GM19240 (cell line): ENCODE data around the gene ZNF22.

Experiments used
- DNase-seq: peaks from one replicate; pipeline ENCODE4 v3.0.0; 2011; ENCODE audit warnings: low spot score; ENCODE audit not compliant: insufficient read length

The ZNF22 gene

GRCh38 chr10:44990965-44991364 lies 9.8 kb upstream of the ZNF22 start:
- no peak for DNase-seq

- DNase-seq: no peak
Observed at GRCh38 chr10:44991571-44991970, 9.2 kb upstream of the ZNF22 start.

- DNase-seq: no peak
Observed at GRCh38 chr10:44992070-44992731, 8.5 kb upstream of the ZNF22 start.

DNA sequence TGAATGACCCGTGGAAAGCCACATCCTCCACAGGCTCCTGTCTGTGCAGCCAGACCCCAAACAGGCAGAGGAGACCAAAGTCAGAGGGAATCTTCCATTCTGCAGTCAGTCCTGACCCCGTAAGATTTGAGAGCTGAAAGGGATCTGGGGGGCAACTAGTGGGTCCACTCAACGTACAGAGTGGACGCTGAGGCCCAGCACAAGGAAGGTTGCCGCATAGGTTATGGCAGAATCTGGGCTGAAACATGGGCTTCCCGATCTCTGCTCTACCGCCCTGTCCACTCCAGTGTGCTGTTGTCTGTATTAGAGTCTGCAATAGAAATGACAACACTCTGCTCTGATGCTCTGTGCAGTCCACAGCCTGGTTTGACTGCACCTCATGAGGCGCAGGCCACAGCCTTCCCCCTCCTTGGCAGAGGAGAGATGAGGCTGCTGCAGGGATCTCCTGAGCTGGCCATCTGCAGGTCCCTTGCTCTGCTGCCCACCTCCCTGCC lies 7.9 kb upstream of the ZNF22 start:
- no peak for DNase-seq

- no peak for DNase-seq
Observed at GRCh38 chr10:44993226-44993921, 7.3 kb upstream of the ZNF22 start.

GRCh38 chr10:44993922-44994751 lies 6.6 kb upstream of the ZNF22 start:
- DNase-seq: no peak

DNA sequence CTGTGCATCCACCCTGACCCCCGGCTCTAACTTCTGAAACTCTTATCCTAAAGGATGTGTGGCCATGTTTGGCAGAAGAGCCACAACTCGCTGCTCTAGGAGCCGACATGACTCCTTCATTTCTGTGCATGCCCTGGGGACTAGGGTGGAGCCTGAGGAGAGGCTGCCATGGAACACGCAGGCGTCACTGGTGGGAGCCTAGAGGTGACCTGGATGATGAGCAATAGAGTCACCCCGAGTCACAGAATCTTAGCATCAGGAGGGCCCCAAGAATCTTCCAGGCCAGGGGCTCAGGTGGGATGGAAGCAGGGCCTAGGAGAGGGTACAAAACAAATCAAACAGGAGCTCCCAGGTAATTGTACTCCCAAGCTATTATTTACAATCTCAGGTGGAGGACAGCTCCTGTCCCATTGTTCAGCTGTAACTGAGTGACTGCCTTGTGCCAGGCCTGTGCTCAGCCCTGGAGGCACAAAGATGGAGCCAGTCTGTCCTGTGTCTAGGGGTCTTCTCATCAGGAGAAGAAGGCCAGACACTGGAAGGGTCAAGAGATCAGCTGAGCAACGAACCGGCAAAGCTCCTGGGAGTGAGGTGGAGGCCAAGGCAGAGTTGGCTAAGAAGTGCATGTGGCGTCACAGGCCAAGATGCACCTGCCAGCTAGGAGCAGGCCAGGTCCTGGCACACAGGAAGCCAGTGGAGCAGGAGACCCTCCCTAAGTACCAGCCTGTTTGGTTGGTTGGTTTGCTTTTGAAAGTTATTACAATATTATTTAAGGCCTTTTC lies 5.8 kb upstream of the ZNF22 start:
- DNase-seq: no peak

- DNase-seq: no peak
Observed at GRCh38 chr10:44995581-44995913, 5.2 kb upstream of the ZNF22 start.

GRCh38 chr10:44995914-44996669 lies 4.6 kb upstream of the ZNF22 start:
- no peak for DNase-seq

GRCh38 chr10:44997105-44997748 lies 3.5 kb upstream of the ZNF22 start:
- DNase-seq: no peak

DNA sequence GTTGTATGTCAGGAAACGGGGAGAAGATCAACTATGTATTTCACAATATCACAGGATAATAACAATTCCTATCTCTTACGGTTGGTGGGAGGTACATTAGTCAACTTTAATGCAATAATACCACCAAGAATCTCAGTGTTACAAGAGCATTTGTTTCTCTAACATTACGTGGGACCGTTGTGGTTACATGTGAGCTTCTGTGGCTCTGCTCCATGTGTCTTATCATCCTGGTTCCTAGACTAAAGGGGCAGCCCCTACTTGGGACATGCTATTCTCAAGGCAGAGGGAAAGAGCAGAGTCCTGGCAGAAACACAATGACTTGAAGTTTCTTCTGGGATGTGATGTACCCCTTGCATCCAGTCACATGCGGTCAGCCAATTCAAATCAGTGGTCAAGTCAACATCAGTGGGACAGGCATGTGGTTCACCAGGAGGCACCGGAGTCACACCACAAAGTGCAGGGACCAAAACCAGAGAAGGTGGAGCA lies 2.5 kb upstream of the ZNF22 start:
- DNase-seq: no peak

DNA sequence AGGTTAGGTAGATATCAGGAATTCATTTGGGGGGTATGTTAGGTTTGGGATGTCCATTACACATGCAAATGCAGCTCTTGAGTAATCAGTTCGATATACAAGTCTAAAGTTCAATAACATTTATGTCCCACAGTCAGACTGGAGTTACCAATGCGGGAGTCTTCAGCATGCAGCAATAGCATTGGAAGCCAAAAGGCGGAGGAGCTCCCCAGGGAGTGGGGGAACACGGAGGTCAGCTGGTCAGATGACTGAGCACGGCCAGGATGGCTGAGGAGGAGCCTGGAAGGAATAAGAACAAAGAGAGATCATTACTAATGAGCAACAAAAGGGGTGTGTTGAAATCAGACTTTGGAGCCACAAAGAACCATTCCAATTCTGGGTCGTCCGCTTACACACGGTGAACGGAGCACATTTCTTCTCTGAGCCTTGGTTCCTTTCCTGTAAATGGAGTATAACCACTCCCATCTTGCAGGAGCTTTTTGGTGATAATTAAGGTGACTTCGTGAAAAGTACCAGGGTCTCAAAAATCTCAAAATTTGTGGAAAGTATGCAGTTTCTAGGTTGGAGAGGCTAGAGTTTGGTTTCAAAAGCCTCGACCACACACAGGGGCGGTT lies 478 bp upstream of the ZNF22 start:
- DNase-seq: no peak

DNA sequence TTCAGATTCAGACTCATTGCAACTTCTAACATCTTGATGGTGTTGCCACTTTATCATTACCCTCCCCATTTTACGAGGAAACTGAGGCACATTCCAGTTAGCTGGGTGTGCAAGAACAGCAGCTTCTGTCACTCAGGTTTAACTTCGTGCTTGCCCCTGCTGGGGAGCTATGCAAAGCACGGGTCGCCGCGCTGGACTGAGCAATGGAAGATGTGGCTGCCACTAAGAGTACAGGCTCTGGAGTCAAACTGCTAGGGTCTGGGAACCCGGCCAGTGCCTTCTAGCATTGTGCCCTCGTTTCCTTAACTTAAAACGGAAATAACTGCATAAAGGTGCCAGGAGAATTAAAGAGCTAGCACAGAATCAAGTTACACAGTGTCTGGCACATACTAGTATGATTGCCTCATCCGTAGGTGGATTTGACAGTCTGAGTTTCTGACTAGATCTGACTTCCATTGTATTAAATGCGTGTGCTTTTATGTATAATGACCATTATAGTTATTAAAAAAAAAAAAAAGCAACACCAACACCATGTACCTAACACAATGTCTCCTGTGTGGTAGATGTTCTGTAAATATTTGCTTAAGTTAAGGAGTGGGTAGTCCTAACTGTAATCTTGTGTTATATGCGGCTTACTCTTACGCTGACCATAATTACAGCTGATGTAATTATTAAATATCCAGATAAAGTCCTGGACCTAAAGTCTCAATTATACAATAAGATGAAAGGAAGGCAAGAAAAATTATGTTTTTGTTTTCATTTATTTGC lies 842 bp downstream of the ZNF22 start:
- peak; percentile 76 for DNase-seq

DNA sequence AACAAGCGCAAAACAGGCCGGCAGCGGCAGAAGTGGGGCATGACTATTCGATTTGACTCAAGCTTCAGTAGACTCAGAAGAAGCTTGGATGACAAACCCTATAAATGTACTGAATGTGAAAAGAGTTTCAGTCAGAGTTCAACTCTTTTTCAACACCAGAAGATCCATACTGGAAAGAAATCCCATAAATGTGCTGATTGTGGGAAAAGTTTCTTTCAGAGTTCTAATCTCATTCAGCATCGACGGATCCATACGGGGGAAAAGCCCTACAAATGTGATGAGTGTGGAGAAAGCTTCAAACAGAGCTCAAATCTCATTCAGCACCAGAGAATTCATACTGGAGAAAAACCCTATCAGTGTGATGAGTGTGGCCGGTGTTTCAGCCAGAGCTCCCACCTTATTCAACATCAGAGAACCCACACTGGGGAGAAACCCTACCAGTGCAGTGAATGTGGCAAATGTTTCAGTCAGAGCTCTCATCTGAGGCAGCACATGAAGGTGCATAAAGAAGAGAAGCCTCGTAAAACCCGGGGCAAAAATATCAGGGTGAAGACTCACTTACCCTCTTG lies 2.8 kb downstream of the ZNF22 start:
- no peak for DNase-seq

- DNase-seq: no peak
Observed at GRCh38 chr10:45004661-45005060, 3.9 kb downstream of the ZNF22 start.

DNA sequence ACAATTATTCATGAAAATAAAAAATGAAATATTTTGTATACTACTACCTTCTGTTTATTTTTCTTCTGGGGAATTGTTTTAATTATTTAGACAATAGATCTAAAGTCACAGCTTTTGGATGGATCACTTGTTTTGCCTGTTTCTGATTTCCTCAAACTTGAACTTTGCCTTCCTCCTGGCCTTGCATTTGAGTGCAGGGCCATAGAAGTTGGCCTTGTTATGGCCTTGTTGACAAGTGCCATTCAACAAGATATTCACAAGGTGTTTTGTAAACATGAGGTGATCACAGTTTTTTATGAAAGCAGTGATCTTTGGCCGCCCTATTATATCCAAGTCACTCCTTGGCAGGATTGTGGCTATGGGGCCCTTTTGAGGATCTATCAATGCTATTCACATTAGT lies 4.6 kb downstream of the ZNF22 start:
- DNase-seq: no peak

GRCh38 chr10:45006276-45007030 lies 5.7 kb downstream of the ZNF22 start:
- no peak for DNase-seq
